Kasumi-1 (cell line): Measurements from ENCODE around the gene PDZD4.

ENCODE experiments used
- DNase-seq, 2 experiments: peaks; one replicate each; lab custom pipeline; 2025; lab: John Stamatoyannopoulos, UW

The PDZD4 gene

GRCh38 chrX:153829799-153830639 lies at the start of gene PDZD4:
TSS of gene PDZD4 (minus strand) at chrX:153830544. CDS start at chrX:153830298, 246 bp downstream.
- no peak for DNase-seq

GRCh38 chrX:153879741-153880439 lies 49.5 kb upstream of the PDZD4 start:
- no peak for DNase-seq

GRCh38 chrX:153878969-153879653 lies 48.8 kb upstream of the PDZD4 start:
- DNase-seq = peak; percentile 35

- no peak for DNase-seq
Measured at GRCh38 chrX:153878345-153878744, 48.0 kb upstream of the PDZD4 start.

- DNase-seq = peak; percentile 16 to 41
Measured at GRCh38 chrX:153877571-153878261, 47.4 kb upstream of the PDZD4 start.

- DNase-seq = no peak
Measured at GRCh38 chrX:153876112-153876491, 45.8 kb upstream of the PDZD4 start.

- peak; percentile 18 to 42 for DNase-seq
Measured at GRCh38 chrX:153875391-153876111, 45.2 kb upstream of the PDZD4 start.

GRCh38 chrX:153874366-153875125 lies 44.2 kb upstream of the PDZD4 start:
- DNase-seq = no peak

- no peak for DNase-seq
Measured at GRCh38 chrX:153874085-153874365, 43.7 kb upstream of the PDZD4 start.

- DNase-seq = no peak
Measured at GRCh38 chrX:153873282-153874084, 43.1 kb upstream of the PDZD4 start.

- no peak for DNase-seq
Measured at GRCh38 chrX:153871946-153872878, 41.9 kb upstream of the PDZD4 start.

GRCh38 chrX:153871451-153871850 lies 41.1 kb upstream of the PDZD4 start:
- DNase-seq = no peak

GRCh38 chrX:153870791-153871360 lies 40.5 kb upstream of the PDZD4 start:
- peak in 1 of 2 experiments; percentile 4 for DNase-seq

- DNase-seq = no peak
Measured at GRCh38 chrX:153870288-153870690, 39.9 kb upstream of the PDZD4 start.

- DNase-seq = no peak
Measured at GRCh38 chrX:153869473-153870287, 39.3 kb upstream of the PDZD4 start.

GRCh38 chrX:153868576-153869472 lies 38.5 kb upstream of the PDZD4 start:
- no peak for DNase-seq

- DNase-seq = no peak
Measured at GRCh38 chrX:153867671-153868070, 37.3 kb upstream of the PDZD4 start.
